ENCODE results near the gene ACOXL.
"Not testable (repeated sequence)": the region's sequence is repeated elsewhere in the genome, so short reads cannot be mapped to it uniquely, and the experiment has no call there.

Gene ACOXL

DNA sequence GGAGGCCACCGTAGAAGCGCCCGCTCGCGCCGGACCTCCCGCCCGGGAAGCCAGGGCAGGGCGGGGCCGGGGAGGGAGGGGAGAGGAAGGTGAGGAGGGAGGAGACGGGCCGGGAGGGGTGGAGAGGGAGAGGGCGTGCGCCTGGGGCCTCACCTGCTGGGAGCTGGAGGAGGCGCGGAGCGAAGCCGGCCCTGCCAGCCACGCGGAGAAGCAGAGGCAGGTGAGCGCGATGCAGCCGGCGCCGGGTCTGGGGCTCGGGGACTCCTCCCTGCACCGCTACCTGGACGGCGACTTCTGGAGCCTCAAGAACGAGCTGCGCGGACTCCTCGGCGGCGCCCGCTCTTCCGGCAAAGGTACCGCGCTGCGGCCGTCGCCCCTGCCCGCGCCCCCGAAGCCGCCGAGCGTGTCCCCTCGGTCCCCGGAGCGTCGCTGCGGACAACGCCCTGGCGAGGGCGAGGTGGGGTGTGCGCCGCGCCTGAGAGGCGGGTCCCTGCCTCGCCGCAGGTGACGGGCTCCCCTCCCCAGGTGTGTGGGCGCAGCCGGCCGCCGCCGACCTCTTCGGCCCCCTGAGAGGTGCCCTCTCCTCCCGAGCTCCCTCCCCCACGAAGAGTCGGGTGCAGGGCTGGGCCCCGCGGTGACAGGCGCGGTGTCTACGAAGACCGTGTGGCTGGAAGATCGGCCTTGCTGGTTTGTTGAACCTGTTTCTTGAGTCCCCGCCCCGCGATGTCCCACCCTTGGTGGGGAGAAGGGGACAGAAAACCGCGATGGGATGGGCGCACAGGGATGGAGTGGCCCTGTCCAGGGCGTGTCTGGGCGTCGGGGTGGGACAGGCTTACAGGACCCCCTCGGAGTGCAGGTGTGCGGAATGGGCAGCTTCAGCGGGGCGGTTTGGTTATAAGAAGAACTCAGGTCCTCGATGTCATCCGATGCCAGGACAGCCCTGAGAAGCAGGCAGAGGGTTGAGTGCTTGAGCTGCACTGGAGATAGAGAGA, at the start of gene ACOXL:
ACOXL (plus strand) TSS at position 152 of the 992 bp plus-strand sequence. CDS start 35,817 bp downstream, outside the sequence.
- DNase-seq: no peak

DNA sequence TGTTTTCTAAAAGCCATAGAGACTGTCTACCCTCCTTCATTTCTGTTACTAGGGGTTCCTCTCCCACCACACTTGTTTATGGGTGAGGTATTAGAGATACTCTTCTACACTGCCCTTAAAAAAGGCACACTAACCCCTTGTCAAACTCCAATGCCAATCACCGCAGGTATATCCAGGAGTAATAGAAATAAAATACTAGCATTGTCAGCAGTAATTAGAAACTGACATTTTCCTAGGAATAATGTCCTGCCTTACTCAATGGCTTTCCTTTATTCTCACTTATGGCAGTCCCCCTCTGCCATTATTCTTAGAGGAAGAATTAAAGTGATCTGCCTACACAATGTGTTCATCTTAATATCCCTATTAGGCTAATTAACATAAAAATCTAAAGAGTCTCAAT, 49.5 kb upstream of the ACOXL start:
- no peak for DNase-seq

DNA sequence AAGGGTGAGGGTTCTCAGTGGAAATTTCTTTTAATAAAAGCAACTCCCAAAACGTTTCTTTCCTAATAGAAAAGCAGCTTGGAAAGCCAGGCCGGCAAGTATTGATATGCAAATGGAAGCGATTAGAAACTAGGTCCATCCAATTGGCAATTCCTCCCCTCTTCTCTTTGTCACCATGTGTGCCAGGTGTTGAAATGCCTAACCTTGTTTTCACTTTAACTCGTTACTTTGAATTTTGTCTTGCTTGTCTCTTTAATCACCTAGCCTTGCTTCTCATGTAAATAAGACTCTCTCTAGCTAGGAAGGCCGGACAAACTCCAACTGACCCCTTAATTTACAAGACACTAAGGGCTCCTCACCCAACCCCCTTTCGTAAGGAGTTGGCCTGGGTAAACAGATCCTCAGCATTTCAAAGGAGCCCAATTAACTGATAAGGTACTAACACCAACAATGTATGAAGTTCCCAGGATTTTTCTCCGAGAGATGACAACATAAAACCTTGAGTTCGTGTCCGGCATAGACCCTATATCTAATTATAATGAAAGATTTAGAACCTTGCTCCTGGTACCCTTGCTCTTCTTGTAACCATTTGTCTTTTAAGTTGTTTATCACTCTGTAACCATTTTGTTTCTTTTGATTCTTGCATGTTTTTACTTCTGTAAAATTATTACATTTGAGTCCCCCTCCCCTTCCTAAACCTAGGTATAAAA, 44.4 kb upstream of the ACOXL start:
- DNase-seq: not testable (repeated sequence)

DNA sequence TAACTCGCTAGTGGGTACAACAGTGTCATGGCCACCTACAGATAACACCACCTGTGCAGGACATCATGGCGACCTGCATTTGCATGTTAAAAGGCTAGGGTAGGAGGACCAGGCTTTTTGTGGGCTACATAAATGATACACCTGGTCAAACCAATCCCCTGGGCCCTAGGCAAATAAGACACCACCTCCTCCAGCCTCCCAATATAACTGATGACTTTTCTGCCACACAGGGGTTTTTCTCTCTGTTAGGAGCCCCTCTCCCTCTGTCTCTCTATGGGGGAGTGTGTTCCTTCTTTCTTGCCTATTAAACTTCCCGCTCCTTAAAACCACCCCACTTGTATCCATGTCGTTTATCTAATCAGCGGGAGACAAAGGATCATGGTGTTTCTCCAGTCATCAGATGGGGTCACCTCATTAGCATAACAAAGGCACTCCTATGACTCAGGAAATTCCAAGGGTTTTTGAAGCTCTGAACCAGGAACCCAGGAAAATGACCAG, 43.7 kb upstream of the ACOXL start:
- DNase-seq: no peak

DNA sequence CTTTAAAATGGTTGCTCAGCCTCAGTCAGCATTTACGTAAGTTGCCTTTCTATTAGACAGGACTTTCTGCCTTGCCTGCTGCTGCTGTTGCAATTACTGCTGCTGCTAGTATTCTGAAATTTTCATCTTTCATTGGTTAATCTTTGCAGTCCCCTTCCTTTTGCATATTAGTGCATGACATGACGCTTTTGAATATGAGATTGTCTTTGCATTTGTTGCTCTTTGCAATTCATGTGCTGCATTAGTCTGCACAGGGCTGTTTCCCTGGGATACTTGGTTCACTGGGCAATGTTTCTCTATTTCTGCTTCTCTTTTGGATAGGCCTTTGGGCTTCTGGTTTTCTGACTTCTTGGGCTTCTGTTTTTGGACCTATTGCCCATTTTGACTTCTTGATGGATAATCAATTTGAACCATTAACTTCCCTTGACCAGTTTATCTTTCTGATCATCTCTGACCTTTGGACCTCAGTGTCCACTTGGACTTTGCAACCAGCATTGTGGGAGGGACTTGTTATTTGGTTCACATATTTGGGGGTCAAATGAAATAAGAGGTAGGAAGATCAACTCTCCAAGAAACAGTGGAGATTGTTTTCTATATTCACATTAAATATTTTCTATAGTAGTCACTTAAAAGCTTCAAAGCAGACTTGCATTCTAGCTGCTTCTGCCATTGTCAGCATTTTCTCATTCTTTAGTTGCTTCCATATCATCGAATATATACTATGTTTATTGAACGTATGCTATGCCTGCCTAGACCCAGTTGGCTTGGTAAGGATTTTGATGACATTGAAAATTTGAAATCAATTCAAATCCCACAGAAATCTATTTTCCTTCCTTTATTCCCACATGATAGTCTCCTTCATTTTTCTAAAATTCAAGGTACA, 42.0 kb upstream of the ACOXL start:
- DNase-seq: no peak

DNA sequence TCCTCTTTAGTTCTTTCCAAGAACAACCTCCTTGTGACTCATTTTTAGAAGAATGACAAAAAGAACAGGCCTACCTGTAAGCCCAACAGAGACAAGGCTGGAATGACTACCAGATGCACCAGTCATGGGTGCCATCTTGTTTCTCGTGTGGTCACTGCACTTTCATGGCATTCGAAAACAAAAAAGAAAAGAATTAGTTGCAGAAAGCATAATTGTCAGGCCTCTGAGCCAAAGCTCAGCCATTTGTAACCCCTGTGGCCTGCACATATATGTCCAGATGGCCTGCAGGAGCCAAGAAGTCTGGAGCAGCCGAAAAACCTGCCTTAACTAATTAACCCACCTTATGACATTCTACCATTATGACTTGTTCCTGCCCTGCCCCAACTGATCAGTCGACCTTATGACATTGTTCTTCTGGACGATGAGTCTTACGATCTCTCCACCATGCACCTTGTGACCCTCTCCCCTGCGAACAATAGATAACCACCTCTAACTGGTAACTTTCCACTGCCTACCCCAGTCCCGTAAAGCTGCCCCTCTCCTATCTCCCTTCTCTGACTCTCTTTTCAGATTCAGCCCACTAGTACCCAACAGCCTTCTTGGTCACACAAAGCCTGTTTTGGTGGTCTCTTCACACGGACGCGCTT, 40.6 kb upstream of the ACOXL start:
- DNase-seq: no peak

DNA sequence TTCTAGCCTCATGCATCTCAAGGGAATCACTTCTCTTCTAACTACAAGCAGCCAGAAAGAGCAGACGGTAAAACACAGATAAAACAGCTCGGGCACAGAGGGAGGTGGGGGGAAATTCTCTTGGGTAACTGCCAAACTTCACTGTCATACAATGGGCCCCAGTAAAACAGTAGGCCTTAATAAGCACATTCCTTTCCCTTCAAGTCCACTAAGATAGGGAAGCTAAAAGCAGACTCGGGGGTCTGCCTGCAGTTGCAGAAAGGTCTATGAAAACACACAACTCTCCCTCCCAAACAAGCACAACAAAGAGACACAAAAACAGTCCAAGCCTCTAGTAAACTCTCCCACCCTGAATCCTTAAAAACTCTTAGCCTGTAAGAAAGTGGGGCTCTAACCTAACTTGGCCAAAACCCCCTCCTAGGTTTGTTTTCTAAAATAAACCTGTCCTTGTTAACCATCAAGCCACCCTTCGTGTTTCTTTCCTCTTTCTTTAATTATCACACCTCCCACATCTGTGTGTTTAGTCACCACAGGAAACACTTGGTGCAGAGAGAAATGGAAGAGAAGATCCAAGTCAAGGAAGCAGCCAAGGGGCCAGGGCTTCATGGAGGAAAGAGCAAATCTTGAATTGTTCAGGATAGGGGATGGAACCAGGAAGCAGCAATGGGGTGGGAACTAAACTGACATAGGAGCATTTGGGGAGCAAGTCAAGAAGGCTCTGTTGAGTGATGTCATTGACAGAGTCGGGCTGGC, 37.1 kb upstream of the ACOXL start:
- DNase-seq: not testable (repeated sequence)

DNA sequence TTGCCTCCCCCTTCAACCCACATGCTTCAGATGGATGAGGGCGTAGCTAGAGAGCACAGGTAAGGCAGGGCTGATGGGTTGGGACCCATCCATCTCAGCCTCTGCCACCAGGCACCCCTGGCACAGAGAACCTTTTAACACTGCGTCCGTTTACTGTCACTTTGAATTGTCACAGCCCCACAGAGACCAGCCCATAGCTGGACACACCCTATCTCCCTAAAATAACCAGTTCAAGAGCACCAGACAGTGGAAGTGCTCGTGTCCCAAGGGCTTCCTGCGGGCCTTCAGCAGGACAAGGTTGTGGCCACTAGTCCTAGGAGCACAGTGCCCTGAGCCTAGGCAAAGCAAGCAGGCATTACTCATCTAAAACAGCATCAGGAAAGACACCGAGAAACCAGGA, 34.1 kb upstream of the ACOXL start:
- DNase-seq: not testable (repeated sequence)

DNA sequence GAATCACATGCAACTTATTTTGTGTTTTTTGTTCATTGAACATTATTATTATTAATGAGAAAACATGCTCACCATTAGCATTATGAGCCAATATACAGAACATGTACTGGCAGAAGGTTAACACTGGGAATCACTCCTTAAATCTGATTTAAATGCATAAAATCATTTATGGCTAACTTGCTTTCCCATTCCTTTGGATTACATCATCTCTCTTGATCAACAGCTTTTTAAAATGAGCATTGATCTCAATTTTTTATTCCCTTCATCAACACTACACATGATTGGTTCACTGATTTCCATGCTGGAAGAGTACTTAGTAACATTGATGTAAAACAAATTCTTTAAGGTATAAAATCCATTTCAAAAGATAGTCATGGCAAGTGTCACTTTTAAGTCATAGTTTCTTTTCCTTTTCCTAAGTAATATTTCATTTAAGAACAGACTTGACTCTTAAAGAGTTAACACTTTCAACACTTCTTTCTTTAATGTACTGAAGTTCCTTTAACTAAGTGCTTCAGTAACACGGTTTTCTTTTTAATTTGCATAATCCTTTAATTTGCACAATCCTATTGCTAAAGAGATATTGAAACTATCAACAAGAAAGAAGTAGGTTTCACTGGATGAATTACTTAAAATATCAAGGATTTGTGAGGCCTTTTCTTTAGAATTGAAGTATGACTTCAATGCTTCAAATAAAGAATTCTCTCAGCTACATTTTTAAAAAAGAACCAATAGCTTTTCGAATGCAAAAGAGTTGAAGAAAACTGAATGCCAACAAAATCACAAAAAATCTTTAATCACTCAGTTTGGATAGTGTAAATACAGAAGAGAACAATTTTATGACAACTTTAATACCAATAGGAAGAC, 29.6 kb upstream of the ACOXL start:
- no peak for DNase-seq

DNA sequence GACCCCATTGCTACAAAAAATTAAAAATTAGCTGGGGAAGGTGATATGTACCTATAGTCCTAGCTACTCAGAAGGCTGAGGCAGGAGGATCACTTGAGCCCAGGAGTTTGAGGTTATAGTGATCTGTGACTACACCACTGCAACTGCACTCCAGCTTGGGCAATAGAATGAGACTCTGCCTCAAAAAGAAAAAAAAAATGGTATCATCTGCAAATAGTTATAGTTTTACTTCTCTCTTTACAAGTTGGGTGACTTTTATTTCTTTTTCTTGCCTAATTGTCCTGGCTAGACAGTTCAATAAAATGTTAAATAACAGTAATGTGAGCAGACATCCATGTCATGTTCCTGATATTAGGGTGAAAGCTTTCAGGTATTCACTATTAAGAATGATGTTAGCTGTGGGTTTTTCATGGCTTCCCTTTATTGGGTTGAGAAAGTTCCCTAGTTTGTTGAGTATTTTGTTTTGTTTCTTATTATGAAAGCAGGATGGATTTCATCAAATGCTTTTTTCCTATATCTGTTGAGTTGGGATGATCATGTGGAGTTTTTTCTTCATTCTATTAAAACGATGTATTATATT, 24.9 kb upstream of the ACOXL start:
- no peak for DNase-seq

DNA sequence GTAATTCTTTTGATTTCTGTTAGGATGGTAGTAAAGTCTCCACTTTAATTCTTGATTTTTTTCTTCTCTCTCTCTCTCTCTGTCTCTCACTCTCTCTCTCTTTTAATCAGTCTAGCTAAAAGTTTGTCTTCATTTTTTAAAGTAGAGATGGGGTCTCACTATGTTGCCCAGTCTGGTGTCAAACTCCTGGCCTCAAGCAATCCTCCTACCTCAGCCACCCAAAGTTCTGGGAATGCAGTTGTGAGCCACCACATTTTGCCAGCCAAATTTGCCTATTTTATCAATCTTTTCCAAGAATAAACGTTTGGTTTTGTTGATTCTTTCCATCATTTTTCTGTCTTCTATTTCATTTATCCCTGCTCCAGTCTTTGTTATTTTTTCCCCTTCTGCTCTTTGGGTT, 23.9 kb upstream of the ACOXL start:
- DNase-seq: no peak

DNA sequence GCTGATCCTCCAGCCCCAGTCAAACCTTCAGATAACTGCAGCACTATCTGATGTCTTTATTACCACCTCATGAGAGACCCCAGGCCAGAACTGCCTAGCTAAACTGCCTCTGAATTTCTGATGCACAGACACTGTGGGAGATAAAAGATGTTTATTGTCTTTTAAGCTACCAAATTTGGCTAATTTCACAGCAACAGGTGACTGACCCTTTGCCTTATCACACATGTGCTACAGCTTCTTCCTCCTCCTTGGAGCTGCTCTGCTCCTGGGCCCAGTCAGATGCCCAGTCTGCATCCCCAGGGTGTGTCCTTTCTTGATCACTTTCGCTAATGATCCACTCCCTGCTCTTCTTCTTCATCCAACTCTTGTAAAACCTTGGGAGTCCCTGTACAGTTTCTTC, 19.6 kb upstream of the ACOXL start:
- no peak for DNase-seq

DNA sequence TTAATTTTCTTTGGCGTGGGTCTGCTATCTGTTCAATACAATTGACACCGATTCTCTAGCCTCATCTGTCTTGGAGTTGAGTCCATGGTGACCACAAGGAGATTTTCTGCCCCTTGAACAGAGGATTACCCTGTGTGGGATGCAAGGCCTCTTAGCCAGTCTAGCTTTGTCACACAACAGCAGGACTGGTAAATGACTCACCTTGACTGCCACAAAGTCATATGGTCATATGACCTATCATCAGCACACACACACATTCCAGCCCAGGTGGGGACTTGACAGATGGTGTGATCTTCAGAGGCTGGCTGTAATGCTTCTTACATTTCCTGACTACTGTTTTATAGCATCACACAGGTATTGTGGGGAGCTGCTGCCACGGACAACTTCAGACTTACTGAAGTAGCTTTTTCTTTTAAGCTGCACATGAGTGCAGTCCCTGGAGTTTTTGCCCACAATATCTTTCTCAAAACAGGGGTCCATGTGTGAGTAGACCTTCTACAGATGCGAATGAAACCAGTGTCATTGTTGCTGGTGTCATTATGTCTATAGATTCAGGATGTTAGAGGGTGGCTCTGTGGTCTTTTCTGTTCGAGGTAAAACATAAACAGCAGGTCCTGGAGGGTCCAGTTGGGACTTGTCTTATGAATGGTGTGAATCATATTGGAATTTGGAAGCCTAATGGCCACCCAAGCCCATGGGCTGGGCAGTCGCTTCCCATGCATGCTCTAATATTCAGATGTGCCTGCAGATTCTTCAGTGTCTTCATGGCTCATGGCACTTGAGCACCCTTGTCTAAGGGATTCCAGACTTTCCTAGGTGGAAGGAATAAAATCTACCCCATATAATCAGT, 18.6 kb upstream of the ACOXL start:
- no peak for DNase-seq

DNA sequence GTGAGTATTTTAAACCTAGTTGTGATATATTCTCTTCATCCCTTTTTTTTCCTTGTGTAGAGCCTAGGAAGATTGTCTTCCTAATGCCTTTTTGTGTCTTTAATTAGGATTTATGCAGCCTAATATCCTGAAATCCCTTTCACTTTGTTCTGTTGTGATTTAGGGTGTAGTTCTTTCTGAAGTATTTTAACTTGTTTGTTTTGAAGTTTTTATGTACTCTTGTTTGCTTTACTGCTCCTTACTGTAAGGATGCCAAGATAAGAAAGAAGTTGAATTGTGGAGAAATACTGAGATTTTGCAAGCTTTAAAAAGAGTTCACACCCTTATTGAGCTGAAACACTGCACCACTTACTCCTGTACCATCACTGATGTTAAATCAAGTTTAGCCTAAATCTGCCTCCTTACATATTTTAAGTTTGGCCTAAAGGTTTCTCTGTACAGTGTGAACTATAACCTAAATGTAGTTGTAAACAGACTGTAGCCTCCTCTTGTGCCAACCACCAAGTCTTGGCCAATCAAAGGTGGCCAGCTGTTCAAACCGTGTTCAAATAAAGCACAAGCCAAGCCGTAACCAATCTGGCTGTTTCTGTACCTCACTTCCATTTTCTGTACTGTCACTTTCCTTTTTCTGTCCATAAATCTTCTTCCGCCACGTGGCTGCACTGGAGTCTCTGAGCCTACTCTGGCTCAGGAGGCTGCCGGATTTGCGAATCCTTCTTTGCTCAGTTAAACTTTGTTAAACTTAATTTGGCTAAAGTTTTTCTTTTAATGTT, 17.7 kb upstream of the ACOXL start:
- no peak for DNase-seq

DNA sequence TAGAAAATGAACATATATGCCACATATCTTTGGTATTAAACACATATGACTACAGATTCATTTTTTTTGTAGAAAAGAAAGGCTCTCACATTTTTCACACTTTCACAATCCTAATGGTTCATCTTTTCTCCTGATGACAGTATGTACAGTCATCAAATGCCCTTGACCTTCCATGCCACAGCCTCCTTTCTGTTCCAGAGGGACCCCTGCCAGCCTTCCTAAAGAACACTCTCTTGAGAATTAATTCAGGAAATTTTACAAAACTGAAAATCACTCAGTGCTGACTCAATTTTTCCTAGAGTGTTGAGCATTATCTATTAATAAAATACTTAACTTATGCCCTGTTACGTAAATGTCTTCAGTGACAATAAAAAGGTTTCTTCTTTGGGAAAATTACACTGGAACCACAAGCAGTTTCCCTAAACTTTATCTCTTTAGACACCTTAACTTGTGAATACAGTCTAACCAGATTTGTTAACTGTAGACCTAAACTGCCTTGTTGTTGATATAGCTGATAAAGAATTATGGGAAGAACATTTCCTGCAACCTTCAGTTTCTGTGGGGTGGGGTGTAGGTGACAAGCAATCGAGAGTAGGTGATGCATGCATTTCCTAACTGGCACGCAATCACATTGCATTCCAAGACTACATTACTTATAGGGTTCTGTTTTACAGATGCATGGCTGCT, 15.3 kb upstream of the ACOXL start:
- DNase-seq: no peak

DNA sequence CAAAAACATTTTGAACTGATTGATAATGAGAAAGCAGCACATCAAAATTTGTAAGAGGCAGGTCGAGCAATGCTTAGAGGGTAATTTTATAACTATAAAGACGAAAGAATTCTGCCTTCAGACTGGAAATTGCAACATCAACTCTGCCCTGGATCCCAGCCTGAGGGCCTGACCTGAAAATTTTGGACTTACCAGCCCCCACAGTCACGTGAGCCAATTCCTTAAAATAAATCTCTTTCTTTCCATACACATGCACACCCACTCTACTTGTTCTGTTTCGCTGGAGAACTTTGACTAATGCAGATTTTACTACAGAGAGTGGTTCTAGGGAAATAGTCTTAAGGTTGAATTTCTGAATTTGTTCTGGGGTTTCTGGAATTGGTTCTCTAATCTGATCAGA, 14.6 kb upstream of the ACOXL start:
- no peak for DNase-seq

DNA sequence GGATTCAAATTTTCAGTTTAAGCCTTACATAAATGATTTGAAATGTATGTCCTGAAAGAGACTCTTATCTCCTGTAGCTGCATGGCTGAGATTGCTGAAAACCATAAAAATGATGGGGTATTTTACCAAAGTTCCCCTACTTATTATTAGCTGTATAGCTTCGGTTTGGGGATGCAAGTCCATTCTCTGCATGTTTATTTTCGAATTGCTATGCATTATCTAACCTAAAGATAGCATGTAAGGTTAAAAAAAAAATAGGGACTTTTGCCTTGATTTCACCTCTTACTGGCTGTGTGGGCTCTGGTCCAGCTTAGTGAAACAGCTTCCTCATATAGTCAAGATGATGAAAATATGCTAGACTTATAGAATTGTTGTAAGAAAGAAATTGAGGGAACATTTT, 14.0 kb upstream of the ACOXL start:
- no peak for DNase-seq

DNA sequence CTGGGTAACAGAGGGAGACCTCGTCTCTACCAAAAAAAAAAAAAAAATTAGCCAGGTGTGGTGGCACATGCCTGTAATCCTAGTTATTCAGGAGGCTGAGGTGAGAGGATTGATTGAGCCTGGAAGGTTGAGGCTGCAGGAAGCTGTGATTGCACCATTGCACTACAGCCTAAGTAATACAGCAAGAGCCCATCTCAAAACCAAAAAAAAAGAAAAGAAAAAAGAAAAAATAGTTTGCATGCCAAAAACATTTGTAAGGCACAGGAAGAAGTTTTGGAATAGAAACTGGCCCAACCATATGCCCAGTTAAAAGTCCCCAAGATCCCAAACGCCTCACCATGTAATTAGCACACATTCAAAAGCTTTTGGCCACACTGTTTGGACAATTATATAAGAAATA, 13.4 kb upstream of the ACOXL start:
- DNase-seq: no peak
